ENCODE data around the gene TLR10.

DNA sequence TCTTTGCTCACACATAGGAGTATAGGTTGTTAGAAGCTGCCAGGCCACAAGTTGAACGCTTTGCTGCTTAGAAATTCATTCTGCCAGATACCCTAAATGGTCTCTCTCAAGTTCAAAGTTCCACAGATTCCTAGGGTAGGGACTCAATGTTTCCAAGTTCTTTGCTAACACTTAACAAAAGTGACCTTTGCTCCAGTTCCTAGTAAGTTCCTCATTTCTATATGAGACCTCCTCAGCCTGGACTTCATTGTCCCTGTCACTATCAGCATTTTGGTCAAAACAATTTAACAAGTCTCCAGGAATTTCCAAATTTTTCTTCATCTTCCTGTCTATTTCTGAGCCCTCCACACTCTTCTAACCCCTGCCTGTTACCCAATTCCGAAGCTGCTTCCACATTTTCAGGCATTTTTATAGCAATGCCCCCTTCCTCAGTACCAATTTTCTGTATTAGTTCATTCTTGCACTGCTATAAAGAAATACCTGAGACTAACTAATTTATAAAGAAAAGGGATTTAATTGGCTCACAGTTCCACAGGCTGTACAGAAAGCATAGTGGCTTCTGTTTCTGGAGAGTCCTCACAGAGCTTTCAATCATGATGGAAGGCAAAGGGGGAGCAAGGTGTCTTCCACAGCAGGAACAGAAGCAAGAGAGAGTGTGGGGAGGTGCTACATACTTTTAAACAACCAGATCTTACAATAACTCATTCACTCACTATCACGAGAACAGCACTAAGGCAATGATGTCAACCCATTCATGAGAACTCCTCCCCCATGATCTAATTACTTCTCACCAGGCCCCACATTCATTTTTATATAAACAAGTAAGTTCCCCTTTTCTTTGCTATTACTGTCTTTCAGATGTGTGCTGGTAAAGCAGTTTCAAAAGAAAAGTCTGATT is 33.3 kb upstream of the TLR10 start:
- TF ChIP-seq CTCF (conservative IDR thresholded peaks at IDR 0.05 in 1 of 2, IDR thresholded peaks at IDR 0.05 in 1 of 2; ENCODE audit: extremely low read depth in 1 of 2, insufficient read depth in 1 of 2, low read depth in 1 of 2, low read length in 2 of 2) = no peak
- no peak for TF ChIP-seq EZH2 (IDR thresholded peaks at IDR 0.05; ENCODE audit: borderline replicate concordance, low read length)

Data from mammary epithelial cell (primary cell).